Brain microvascular endothelial cell (primary cell): Measurements from ENCODE around the gene KMT2E.

Source experiments
- DNase-seq: peaks from one replicate; pipeline ENCODE4 v3.0.0-alpha.2; 2020
- H3K27ac ChIP-seq: fragments of 250-450 bp; sonication (Bioruptor Pico); 2 replicates; pipeline ENCODE4 v1.5.1; 2020; ENCODE audit warnings: mild to moderate bottlenecking, moderate library complexity
- H3K27me3 ChIP-seq: fragments of 250-450 bp; sonication (Bioruptor Pico); replicated peaks from 2 replicates; pipeline ENCODE4 v1.5.1; 2020; ENCODE audit warnings: mild to moderate bottlenecking
- H3K36me3 ChIP-seq: fragments of 250-450 bp; sonication (Bioruptor Pico); replicated peaks from 2 replicates; pipeline ENCODE4 v1.5.1; 2020; ENCODE audit warnings: mild to moderate bottlenecking
- H3K4me3 ChIP-seq: 2 replicates; pipeline ENCODE4 v1.5.1; 2011; ENCODE audit warnings: low read depth, mild to moderate bottlenecking, control low read depth, low read length, moderate library complexity
- in situ Hi-C: cut with HindIII; loops from 2 replicates; pipeline ENCODE4 v1.10.0; 2017; ENCODE audit warnings: low sequenced_read_pairs, low pct_ligation_motif_present
- TF ChIP-seq, protein P1 (sequence below): IDR thresholded peaks from 2 replicates; pipeline ENCODE4 v1.5.1; 2011; ENCODE audit warnings: low read depth, mild to moderate bottlenecking, moderate library complexity, low read length, control low read depth, inconsistent platforms; ENCODE audit errors: missing control alignments

Gene KMT2E

DNA sequence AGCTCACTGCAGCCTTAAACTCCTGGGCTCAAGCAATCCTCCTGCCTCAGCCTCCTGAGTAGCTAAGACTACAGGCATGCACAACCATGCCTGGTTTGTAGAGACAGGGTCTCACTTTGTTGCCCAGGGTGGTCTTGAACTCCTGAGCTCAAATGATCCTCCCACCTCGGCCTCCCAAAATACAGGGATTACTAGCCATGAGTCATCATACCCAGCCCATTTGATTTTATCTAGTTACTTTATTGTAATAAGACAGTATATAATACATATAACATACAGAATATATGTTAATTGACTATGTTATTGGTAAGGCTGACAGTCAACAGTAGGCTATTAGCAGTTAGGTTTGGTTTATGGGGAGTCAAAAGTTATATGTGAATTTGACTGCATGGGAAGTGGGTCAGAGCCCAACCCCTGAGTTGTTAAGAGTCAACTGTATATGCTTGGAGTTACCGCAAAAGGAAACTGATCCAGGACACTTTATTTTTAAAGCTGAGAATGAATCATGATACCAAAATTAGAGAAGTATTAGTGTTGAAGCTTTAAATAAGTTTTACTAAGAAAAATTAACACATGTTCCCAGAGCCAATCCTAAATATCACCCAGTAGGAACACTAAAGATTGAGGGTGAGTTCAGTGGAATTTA is 20.7 kb upstream of the KMT2E start:
- in situ Hi-C loops = loop anchor here (25.0 kb wide), 1 partner anchor 94 kb away; no protein-coding TSS in a partner anchor
- Histone ChIP-seq H3K36me3 (peaks cover 15% of the 10 kb centered on the region), H3K27me3 (no peaks in the 10 kb centered on the region), H3K27ac (peak overlapping the region; percentile 13), H3K4me3 (no peak overlapping the region)
- TF ChIP-seq, protein P1, sequence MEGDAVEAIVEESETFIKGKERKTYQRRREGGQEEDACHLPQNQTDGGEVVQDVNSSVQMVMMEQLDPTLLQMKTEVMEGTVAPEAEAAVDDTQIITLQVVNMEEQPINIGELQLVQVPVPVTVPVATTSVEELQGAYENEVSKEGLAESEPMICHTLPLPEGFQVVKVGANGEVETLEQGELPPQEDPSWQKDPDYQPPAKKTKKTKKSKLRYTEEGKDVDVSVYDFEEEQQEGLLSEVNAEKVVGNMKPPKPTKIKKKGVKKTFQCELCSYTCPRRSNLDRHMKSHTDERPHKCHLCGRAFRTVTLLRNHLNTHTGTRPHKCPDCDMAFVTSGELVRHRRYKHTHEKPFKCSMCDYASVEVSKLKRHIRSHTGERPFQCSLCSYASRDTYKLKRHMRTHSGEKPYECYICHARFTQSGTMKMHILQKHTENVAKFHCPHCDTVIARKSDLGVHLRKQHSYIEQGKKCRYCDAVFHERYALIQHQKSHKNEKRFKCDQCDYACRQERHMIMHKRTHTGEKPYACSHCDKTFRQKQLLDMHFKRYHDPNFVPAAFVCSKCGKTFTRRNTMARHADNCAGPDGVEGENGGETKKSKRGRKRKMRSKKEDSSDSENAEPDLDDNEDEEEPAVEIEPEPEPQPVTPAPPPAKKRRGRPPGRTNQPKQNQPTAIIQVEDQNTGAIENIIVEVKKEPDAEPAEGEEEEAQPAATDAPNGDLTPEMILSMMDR = no peak
- no peak for DNase-seq

DNA sequence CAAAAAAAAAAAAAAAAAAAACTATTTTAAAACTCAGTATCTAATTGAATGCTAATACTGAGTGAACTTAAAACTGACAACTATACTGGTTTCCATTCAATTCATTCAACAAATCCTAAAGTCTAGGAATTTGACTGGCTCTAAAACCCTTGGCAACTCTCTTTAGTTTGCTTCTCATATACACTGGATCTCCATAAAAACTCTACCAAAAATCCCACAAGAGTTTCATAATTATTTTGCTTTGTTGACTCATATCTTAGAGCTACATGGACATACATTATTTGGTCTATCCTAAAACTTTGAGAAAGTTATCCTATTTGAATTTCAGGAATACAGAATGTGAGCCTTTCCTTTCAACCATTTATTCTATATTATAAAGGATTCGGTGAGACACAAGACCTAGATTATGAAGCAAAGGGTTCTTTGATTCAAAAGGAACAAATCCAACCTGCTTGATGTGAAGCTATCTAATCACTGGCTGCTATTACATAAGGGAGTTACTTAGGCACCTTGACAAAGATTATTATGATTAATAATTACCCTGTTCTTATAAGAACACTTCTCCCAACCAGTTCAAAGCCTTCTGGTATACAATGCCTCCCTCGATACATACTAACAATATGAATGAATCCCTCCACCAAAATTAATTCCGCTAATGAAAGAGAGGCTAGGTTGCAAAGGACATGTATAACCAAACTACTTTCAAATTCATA is 15.8 kb upstream of the KMT2E start:
- TF ChIP-seq, protein P1 = no peak
- in situ Hi-C loops = loop anchor here (25.0 kb wide), 1 partner anchor 89 kb away; no protein-coding TSS in a partner anchor
- Histone ChIP-seq H3K27me3 (no peaks in the 10 kb centered on the region), H3K36me3 (peaks cover 4% of the 10 kb centered on the region), H3K4me3 (no peak overlapping the region), H3K27ac (no peak overlapping the region)
- no peak for DNase-seq

DNA sequence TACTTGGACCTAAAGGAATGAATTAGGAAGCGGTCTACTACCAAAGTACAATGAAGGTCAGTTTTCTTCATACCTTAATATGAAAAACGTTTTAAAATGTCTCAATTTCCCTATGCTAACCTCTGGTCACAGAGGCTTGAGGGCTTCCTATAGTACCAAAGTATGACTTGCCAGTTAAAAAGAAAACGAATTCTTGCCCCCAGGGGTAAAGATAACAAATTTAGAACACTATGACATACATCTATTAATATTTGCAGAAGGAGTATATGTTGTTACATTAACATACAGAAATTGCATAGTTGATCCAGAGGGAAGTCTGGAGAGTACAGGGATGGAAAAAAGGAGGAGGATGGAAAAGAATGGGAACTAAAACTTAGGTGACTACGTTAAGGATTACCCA is 13.8 kb upstream of the KMT2E start:
- TF ChIP-seq, protein P1 = no peak
- Histone ChIP-seq H3K27me3 (no peaks in the 10 kb centered on the region), H3K4me3 (no peak overlapping the region), H3K27ac (no peak overlapping the region), H3K36me3 (no peaks in the 10 kb centered on the region)
- in situ Hi-C loops = no loop called here
- DNase-seq = no peak

DNA sequence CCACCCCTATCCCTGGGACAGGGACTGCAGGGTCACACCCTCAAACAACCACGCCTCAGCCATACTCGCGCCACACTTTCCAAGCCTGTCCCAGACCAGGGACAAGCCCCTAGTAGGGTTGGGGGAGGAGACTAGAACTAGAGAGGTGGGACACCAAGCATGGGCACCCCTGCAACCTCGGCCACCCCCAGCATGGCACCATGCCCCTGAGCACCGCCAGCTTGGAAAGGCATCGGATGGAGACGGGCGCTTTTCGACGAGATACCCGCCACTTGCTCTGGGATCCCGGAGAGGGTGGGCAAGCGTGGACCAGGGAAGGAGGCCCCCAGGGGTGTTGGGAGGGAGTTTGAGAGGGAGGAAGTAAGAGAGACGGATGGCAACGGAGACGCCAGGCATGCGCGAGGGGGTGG is 13.1 kb upstream of the KMT2E start:
- Histone ChIP-seq H3K36me3 (no peaks in the 10 kb centered on the region), H3K4me3 (no peak overlapping the region), H3K27me3 (no peaks in the 10 kb centered on the region), H3K27ac (no peak overlapping the region)
- no peak for DNase-seq
- TF ChIP-seq, protein P1 = no peak
- in situ Hi-C loops = no loop called here

DNA sequence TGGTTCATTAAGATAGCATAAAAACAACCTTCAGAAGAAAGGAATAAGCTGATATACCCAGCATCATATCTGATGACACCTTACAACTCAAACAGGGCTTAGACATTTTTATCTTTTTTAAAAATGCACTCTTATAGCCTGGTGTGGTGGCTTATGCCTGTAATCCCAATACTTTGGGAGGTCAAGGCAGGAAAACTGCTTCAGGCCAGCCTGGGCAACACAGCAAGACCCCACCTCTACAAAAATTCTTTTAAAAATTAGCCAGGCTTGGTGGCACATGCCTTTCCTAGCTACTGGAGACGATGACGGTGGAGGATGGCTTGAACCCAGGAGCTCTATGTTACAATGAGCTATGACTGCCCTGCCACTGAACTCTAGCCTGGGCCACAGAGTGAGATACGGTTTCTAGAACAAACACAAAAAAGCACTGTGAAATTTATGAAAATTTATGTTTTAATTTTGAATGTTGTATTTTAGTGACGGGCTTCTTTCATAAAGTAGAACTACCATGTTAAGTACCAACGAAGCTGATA is 12.3 kb upstream of the KMT2E start:
- Histone ChIP-seq H3K4me3 (no peak overlapping the region), H3K27ac (no peak overlapping the region), H3K27me3 (no peaks in the 10 kb centered on the region), H3K36me3 (no peaks in the 10 kb centered on the region)
- DNase-seq = no peak
- in situ Hi-C loops = no loop called here
- TF ChIP-seq, protein P1 = no peak
